Measurements from ENCODE around the gene DCAF6.

DCAF6 gene

DNA sequence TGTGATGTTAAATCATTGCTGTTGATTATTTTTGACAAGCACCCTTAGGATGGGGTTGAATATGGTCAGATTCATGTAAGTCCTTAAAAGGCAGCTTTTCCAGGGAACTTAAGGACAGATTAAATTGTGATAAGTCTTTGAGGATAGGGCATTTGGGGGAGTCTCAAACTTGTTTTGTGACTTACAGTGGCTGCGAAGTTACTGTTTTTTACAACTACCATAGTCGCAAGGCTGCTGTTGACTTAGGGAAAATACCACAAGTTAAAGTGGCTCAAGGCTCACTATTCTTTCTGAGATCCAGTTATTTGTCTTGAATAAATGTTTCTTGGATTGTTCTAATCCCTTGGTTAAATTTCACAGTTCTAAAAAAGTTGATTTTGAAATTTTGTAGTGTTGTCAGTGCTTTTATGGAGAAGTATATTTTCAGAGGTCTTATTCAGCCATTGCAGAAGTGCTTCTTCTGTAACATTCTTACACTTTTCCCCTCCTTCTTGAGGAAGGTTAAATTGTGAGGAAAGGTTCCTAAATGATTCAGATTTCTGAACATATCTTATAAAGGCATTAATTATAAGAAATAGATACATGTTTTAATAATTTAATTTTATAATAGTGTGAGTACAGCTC is 47.4 kb downstream of the DCAF6 start:
- H3K4me3 ChIP-seq (ENCODE audit: low read length in 2 of 2): no peak overlapping the region
- no peaks in the 10 kb centered on the region for H3K9me3 ChIP-seq (ENCODE audit: control insufficient read depth in 2 of 2, low read length in 2 of 2)
- H3K27ac ChIP-seq (ENCODE audit: low read depth in 2 of 2, low read length in 2 of 2): no peak overlapping the region
- H3K27me3 ChIP-seq (ENCODE audit: control insufficient read depth in 2 of 2, insufficient read depth in 2 of 2, low read length in 2 of 2): no peaks in the 10 kb centered on the region
- peaks cover 0 to 2% of the 10 kb centered on the region in 2 donors for H3K4me1 ChIP-seq (ENCODE audit: control insufficient read depth in 2 of 2, insufficient read depth in 2 of 2, low read length in 2 of 2)
- H3K36me3 ChIP-seq (ENCODE audit: control insufficient read depth in 2 of 2, insufficient read depth in 2 of 2, low read length in 2 of 2): peaks cover 5 to 7% of the 10 kb centered on the region in 2 donors
- H3K9ac ChIP-seq (ENCODE audit: low read depth in 1 of 2, low read length in 2 of 2): no peak overlapping the region

DNA sequence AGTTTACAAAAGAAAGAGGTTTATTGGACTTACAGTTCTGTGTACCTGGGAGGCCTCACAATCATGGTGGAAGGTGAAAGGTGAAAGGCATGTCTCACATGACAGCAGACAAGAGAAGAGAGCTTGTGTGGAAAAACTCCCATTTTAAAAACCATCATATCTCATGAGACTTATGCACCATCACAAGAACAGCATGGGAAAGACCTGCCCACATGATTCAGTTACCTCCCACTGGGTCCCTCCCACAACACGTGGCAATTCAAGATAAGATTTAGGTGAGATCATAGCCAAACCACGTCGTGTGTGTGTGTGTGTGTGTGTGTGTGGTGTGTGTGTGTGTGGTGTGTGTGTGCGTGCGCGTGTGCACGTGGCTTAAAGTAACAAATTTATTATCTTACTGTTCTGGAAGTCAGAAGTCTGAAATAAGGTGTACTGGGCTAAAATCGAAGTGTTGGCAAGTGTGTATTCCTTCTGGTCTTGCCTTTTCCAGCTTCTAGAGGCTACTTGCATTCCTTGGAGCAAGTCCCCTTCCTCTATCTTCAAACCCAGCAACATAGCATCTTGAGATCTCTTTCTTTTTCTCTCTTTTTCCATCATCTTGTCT is 48.5 kb downstream of the DCAF6 start:
- Histone ChIP-seq H3K4me3 (ENCODE audit: low read length in 2 of 2) (no peak overlapping the region), H3K9me3 (ENCODE audit: control insufficient read depth in 2 of 2, low read length in 2 of 2) (no peaks in the 10 kb centered on the region), H3K36me3 (ENCODE audit: control insufficient read depth in 2 of 2, insufficient read depth in 2 of 2, low read length in 2 of 2) (peaks cover 5 to 7% of the 10 kb centered on the region in 2 donors)

GRCh38 chr1:167987174-167987573 is 50.7 kb downstream of the DCAF6 start:
- Histone ChIP-seq H3K9ac (ENCODE audit: low read depth in 1 of 2, low read length in 2 of 2) (no peak overlapping the region), H3K27ac (ENCODE audit: low read depth in 2 of 2, low read length in 2 of 2) (no peak overlapping the region), H3K4me1 (ENCODE audit: control insufficient read depth in 2 of 2, insufficient read depth in 2 of 2, low read length in 2 of 2) (peaks cover 0 to 2% of the 10 kb centered on the region in 2 donors), H3K4me3 (ENCODE audit: low read length in 2 of 2) (no peak overlapping the region), H3K9me3 (ENCODE audit: control insufficient read depth in 2 of 2, low read length in 2 of 2) (no peaks in the 10 kb centered on the region), H3K36me3 (ENCODE audit: control insufficient read depth in 2 of 2, insufficient read depth in 2 of 2, low read length in 2 of 2) (peaks cover 8 to 12% of the 10 kb centered on the region in 2 donors), H3K27me3 (ENCODE audit: control insufficient read depth in 2 of 2, insufficient read depth in 2 of 2, low read length in 2 of 2) (no peaks in the 10 kb centered on the region)

More for the DNA sequence above, 48.5 kb downstream of the DCAF6 start:
- H3K27me3 ChIP-seq (ENCODE audit: control insufficient read depth in 2 of 2, insufficient read depth in 2 of 2, low read length in 2 of 2): no peaks in the 10 kb centered on the region
- no peak overlapping the region for H3K27ac ChIP-seq (ENCODE audit: low read depth in 2 of 2, low read length in 2 of 2)
- H3K9ac ChIP-seq (ENCODE audit: low read depth in 1 of 2, low read length in 2 of 2): no peak overlapping the region
- peaks cover 0 to 2% of the 10 kb centered on the region in 2 donors for H3K4me1 ChIP-seq (ENCODE audit: control insufficient read depth in 2 of 2, insufficient read depth in 2 of 2, low read length in 2 of 2)

DNA sequence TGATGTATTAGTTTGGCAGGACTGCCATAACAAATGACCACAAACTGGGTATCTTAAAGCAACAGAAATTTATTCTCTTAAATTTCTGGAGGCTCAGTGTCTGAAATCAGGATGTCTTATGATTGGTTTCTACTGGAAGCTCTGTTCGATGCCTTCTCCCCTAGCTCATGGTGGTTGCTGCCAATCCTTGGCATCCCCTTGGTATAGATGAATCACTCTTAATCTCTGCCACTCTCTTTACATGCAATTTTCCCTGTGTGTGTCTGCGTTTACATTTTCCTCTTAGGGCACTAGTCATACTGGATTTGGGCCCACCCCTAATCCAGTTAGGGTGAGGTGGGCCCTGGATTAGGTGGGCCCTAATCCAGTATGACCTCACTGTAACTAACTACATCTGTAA is 55.1 kb downstream of the DCAF6 start:
- Histone ChIP-seq H3K27ac (ENCODE audit: low read depth in 2 of 2, low read length in 2 of 2) (no peak overlapping the region), H3K4me3 (ENCODE audit: low read length in 2 of 2) (no peak overlapping the region), H3K9me3 (ENCODE audit: control insufficient read depth in 2 of 2, low read length in 2 of 2) (no peaks in the 10 kb centered on the region), H3K36me3 (ENCODE audit: control insufficient read depth in 2 of 2, insufficient read depth in 2 of 2, low read length in 2 of 2) (peaks cover 17% of the 10 kb centered on the region in 2 donors), H3K4me1 (ENCODE audit: control insufficient read depth in 2 of 2, insufficient read depth in 2 of 2, low read length in 2 of 2) (no peaks in the 10 kb centered on the region), H3K9ac (ENCODE audit: low read depth in 1 of 2, low read length in 2 of 2) (no peak overlapping the region), H3K27me3 (ENCODE audit: control insufficient read depth in 2 of 2, insufficient read depth in 2 of 2, low read length in 2 of 2) (no peaks in the 10 kb centered on the region)

GRCh38 chr1:167993720-167994119 is 57.2 kb downstream of the DCAF6 start:
- H3K27me3 ChIP-seq (ENCODE audit: control insufficient read depth in 2 of 2, insufficient read depth in 2 of 2, low read length in 2 of 2): no peaks in the 10 kb centered on the region
- H3K4me1 ChIP-seq (ENCODE audit: control insufficient read depth in 2 of 2, insufficient read depth in 2 of 2, low read length in 2 of 2): no peaks in the 10 kb centered on the region
- no peak overlapping the region for H3K9ac ChIP-seq (ENCODE audit: low read depth in 1 of 2, low read length in 2 of 2)
- no peaks in the 10 kb centered on the region for H3K9me3 ChIP-seq (ENCODE audit: control insufficient read depth in 2 of 2, low read length in 2 of 2)
- H3K36me3 ChIP-seq (ENCODE audit: control insufficient read depth in 2 of 2, insufficient read depth in 2 of 2, low read length in 2 of 2): peaks cover 17 to 23% of the 10 kb centered on the region in 2 donors
- no peak overlapping the region for H3K4me3 ChIP-seq (ENCODE audit: low read length in 2 of 2)
- H3K27ac ChIP-seq (ENCODE audit: low read depth in 2 of 2, low read length in 2 of 2): no peak overlapping the region

DNA sequence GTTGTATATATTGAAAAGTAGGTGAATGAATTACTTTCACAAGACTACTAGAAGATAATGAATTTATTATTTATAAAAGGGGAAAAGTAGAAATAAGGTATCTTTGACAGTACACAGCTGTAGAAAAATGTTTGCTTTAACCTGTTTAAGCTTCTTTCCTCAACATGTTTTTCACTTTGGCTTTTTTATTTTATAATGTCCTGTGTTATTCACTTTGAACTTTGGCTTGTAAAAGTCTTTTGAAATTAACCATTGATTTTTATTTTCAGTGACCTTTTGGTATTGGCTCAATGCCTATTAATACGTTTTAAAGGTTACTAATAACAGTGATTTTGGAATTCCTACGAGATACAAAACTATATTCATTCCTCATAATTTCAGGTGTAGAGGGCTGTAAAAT is 58.1 kb downstream of the DCAF6 start:
- Histone ChIP-seq H3K4me3 (ENCODE audit: low read length in 2 of 2) (no peak overlapping the region), H3K9me3 (ENCODE audit: control insufficient read depth in 2 of 2, low read length in 2 of 2) (no peaks in the 10 kb centered on the region), H3K36me3 (ENCODE audit: control insufficient read depth in 2 of 2, insufficient read depth in 2 of 2, low read length in 2 of 2) (peaks cover 17 to 23% of the 10 kb centered on the region in 2 donors), H3K27me3 (ENCODE audit: control insufficient read depth in 2 of 2, insufficient read depth in 2 of 2, low read length in 2 of 2) (no peaks in the 10 kb centered on the region), H3K27ac (ENCODE audit: low read depth in 2 of 2, low read length in 2 of 2) (no peak overlapping the region), H3K9ac (ENCODE audit: low read depth in 1 of 2, low read length in 2 of 2) (no peak overlapping the region), H3K4me1 (ENCODE audit: control insufficient read depth in 2 of 2, insufficient read depth in 2 of 2, low read length in 2 of 2) (no peaks in the 10 kb centered on the region)

GRCh38 chr1:167995038-167995437 is 58.6 kb downstream of the DCAF6 start:
- Histone ChIP-seq H3K36me3 (ENCODE audit: control insufficient read depth in 2 of 2, insufficient read depth in 2 of 2, low read length in 2 of 2) (peaks cover 17 to 23% of the 10 kb centered on the region in 2 donors), H3K9ac (ENCODE audit: low read depth in 1 of 2, low read length in 2 of 2) (no peak overlapping the region), H3K4me1 (ENCODE audit: control insufficient read depth in 2 of 2, insufficient read depth in 2 of 2, low read length in 2 of 2) (no peaks in the 10 kb centered on the region), H3K9me3 (ENCODE audit: control insufficient read depth in 2 of 2, low read length in 2 of 2) (no peaks in the 10 kb centered on the region), H3K27ac (ENCODE audit: low read depth in 2 of 2, low read length in 2 of 2) (no peak overlapping the region), H3K27me3 (ENCODE audit: control insufficient read depth in 2 of 2, insufficient read depth in 2 of 2, low read length in 2 of 2) (no peaks in the 10 kb centered on the region), H3K4me3 (ENCODE audit: low read length in 2 of 2) (no peak overlapping the region)

DNA sequence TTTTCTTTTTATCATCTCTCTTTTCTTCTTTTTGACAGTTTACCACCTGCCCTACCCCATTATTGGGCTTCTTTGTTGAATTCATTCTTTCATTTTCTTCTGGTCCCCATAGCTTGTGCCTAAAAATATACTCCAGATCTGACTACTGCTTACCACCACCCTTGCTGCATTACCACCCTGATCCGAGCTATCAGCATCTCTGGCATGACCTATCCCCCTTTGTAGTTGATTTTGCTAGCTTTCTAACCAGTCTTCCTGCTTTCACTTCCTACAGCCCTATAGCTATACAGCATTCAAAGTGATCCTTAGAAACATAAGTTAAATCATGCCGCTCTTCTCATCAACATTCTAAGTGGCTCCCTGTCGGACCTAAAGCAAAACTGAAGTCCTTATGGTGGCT is 59.8 kb downstream of the DCAF6 start:
- Histone ChIP-seq H3K27me3 (ENCODE audit: control insufficient read depth in 2 of 2, insufficient read depth in 2 of 2, low read length in 2 of 2) (no peaks in the 10 kb centered on the region), H3K9me3 (ENCODE audit: control insufficient read depth in 2 of 2, low read length in 2 of 2) (no peaks in the 10 kb centered on the region), H3K36me3 (ENCODE audit: control insufficient read depth in 2 of 2, insufficient read depth in 2 of 2, low read length in 2 of 2) (peaks cover 17 to 23% of the 10 kb centered on the region in 2 donors), H3K9ac (ENCODE audit: low read depth in 1 of 2, low read length in 2 of 2) (no peak overlapping the region), H3K4me1 (ENCODE audit: control insufficient read depth in 2 of 2, insufficient read depth in 2 of 2, low read length in 2 of 2) (no peaks in the 10 kb centered on the region), H3K4me3 (ENCODE audit: low read length in 2 of 2) (no peak overlapping the region), H3K27ac (ENCODE audit: low read depth in 2 of 2, low read length in 2 of 2) (no peak overlapping the region)

- no peaks in the 10 kb centered on the region for H3K9me3 ChIP-seq (ENCODE audit: control insufficient read depth in 2 of 2, low read length in 2 of 2)
- H3K4me1 ChIP-seq (ENCODE audit: control insufficient read depth in 2 of 2, insufficient read depth in 2 of 2, low read length in 2 of 2): no peaks in the 10 kb centered on the region
- H3K9ac ChIP-seq (ENCODE audit: low read depth in 1 of 2, low read length in 2 of 2): no peak overlapping the region
- no peak overlapping the region for H3K27ac ChIP-seq (ENCODE audit: low read depth in 2 of 2, low read length in 2 of 2)
- H3K27me3 ChIP-seq (ENCODE audit: control insufficient read depth in 2 of 2, insufficient read depth in 2 of 2, low read length in 2 of 2): no peaks in the 10 kb centered on the region
- peaks cover 10 to 20% of the 10 kb centered on the region in 2 donors for H3K36me3 ChIP-seq (ENCODE audit: control insufficient read depth in 2 of 2, insufficient read depth in 2 of 2, low read length in 2 of 2)
- no peak overlapping the region for H3K4me3 ChIP-seq (ENCODE audit: low read length in 2 of 2)
These were observed 60.6 kb downstream of the DCAF6 start for GRCh38 chr1:167997037-167997575.

- no peak overlapping the region for H3K9ac ChIP-seq (ENCODE audit: low read depth in 1 of 2, low read length in 2 of 2)
- no peaks in the 10 kb centered on the region for H3K4me1 ChIP-seq (ENCODE audit: control insufficient read depth in 2 of 2, insufficient read depth in 2 of 2, low read length in 2 of 2)
- H3K27me3 ChIP-seq (ENCODE audit: control insufficient read depth in 2 of 2, insufficient read depth in 2 of 2, low read length in 2 of 2): no peaks in the 10 kb centered on the region
- no peak overlapping the region for H3K27ac ChIP-seq (ENCODE audit: low read depth in 2 of 2, low read length in 2 of 2)
- H3K9me3 ChIP-seq (ENCODE audit: control insufficient read depth in 2 of 2, low read length in 2 of 2): no peaks in the 10 kb centered on the region
- H3K36me3 ChIP-seq (ENCODE audit: control insufficient read depth in 2 of 2, insufficient read depth in 2 of 2, low read length in 2 of 2): peaks cover 12 to 19% of the 10 kb centered on the region in 2 donors
- no peak overlapping the region for H3K4me3 ChIP-seq (ENCODE audit: low read length in 2 of 2)
These were observed 63.4 kb downstream of the DCAF6 start for GRCh38 chr1:167999877-168000276.

All from mucosa of rectum (tissue), 2 donors.